HCT116 (cell line): ENCODE data around the gene PXDN. TPM values are rescaled to one million over a fixed set of nuclear protein-coding genes. Genes with fewer than 3 reads are reported as not detected.
A peak's percentile ranks its signal among the peaks of the same experiment; 100 is the strongest.

Experiments used
- ATAC-seq: fragments of 200-7000 bp; cut with Tn5 transposase; 2 replicates; pipeline ENCODE4 v1.9.1; 2020; ENCODE audit warnings: mild to moderate bottlenecking, moderate library complexity
- BruUV-seq: library from RNA; stranded (reverse); fragments of 400-500 nt; replicated peaks from 2 replicates; lab custom pipeline; 2021; lab: Mats Ljungman, UMichigan
- CTCF ChIA-PET: fragments of 300-600 bp; sonication (Branson Sonifier 250); formaldehyde crosslinking; loops from one replicate; lab custom pipeline; 2021; ENCODE audit warnings: antibody characterized with exemption; lab: Charles Lee
- POLR2A ChIA-PET: fragments of 300-600, 350-600 bp; sonication (Branson Sonifier 250); formaldehyde crosslinking; loops from one replicate; lab custom pipeline; 2021; ENCODE audit warnings: antibody characterized with exemption; lab: Charles Lee
- RAD21 ChIA-PET, 2 experiments: fragments of 300-600 bp; sonication (Branson Sonifier 250); formaldehyde crosslinking; loops; one replicate each; lab custom pipeline; 2023; ENCODE audit warnings: low total read pairs in 2 of 2; ENCODE audit not compliant: uncharacterized antibody in 2 of 2, unreplicated experiment in 2 of 2, low non-redundant PET in 1 of 2; lab: Charles Lee
- DNase-seq: peaks from one replicate; pipeline ENCODE4 v3.0.0-alpha.2; 2010; ENCODE audit warnings: low read depth, low spot score
- H2AFZ ChIP-seq: fragments of 200-600 bp; shearing (Covaris generic), sonication (generic); 2 replicates; pipeline ENCODE4 v1.6.1; 2017; ENCODE audit warnings: low read depth, mixed run types, mixed read lengths, antibody characterized with exemption, low read length; ENCODE audit not compliant: poor library complexity, severe bottlenecking
- H3K27ac ChIP-seq: 2 replicates; pipeline ENCODE4 v1.5.1; 2012; ENCODE audit warnings: low read depth, low read length
- H3K27me3 ChIP-seq: fragments of 200-600 bp; sonication (generic); 2 replicates; pipeline ENCODE4 v1.6.1; 2016; ENCODE audit warnings: mixed run types, low read length, mixed read lengths; ENCODE audit not compliant: insufficient read depth
- H3K36me3 ChIP-seq, 2 experiments: fragments of 200-500 bp in 1 of 2; fragments of 200-600 bp in 1 of 2; sonication (Bioruptor generic) in 1 of 2; sonication (generic) in 1 of 2; 2 replicates each; pipeline versions ENCODE4 v1.5.1 to v1.6.1; 2014 to 2016; ENCODE audit warnings: low read length in 2 of 2, inconsistent platforms in 1 of 2, mixed read lengths in 1 of 2, mixed run types in 1 of 2; ENCODE audit not compliant: insufficient read depth in 2 of 2, control insufficient read depth in 1 of 2
- H3K4me1 ChIP-seq, 2 experiments: fragments of 200-600 bp in 1 of 2; sonication (generic) in 1 of 2; 2 replicates each; pipeline versions ENCODE4 v1.5.1 to v1.6.1; 2012 to 2017; ENCODE audit warnings: low read length in 2 of 2, inconsistent platforms in 1 of 2, mild to moderate bottlenecking in 1 of 2, mixed read lengths in 1 of 2, mixed run types in 1 of 2, moderate library complexity in 1 of 2; ENCODE audit not compliant: insufficient read depth in 2 of 2, control insufficient read depth in 1 of 2
- H3K4me2 ChIP-seq: fragments of 200-600 bp; sonication (generic); 2 replicates; pipeline ENCODE4 v1.6.1; 2017; ENCODE audit warnings: mixed run types, low read length, mixed read lengths
- H3K4me3 ChIP-seq, 2 experiments: fragments of 200-600 bp in 1 of 2; sonication (generic) in 1 of 2; replicated peaks in 1 of 2; 2 replicates each; pipeline ENCODE4 v1.5.1; 2011 to 2016; ENCODE audit warnings: low read length in 2 of 2, control low read depth in 1 of 2, low read depth in 1 of 2, mild to moderate bottlenecking in 1 of 2, mixed read lengths in 1 of 2, mixed run types in 1 of 2
- H3K79me2 ChIP-seq: fragments of 200-600 bp; sonication (generic); 2 replicates; pipeline ENCODE4 v1.6.1; 2017; ENCODE audit warnings: mild to moderate bottlenecking, mixed run types, low read length, moderate library complexity, mixed read lengths; ENCODE audit not compliant: insufficient read depth
- H3K9ac ChIP-seq: fragments of 200-600 bp; sonication (generic); 2 replicates; pipeline ENCODE4 v1.6.1; 2016; ENCODE audit warnings: low read length, mixed read lengths
- H3K9me2 ChIP-seq: fragments of 200-600 bp; sonication (generic), shearing (Covaris generic); 2 replicates; pipeline ENCODE4 v1.6.1; 2017; ENCODE audit warnings: mixed run types, mild to moderate bottlenecking, moderate library complexity; ENCODE audit not compliant: insufficient read depth
- H3K9me3 ChIP-seq, 2 experiments: fragments of 200-500 bp in 1 of 2; fragments of 200-600 bp in 1 of 2; sonication (Bioruptor generic) in 1 of 2; sonication (generic) in 1 of 2; 2 replicates each; pipeline ENCODE4 v1.6.1; 2014 to 2017; ENCODE audit warnings: low read length in 2 of 2, mixed read lengths in 2 of 2, inconsistent platforms in 1 of 2, low read depth in 1 of 2, mild to moderate bottlenecking in 1 of 2, mixed run types in 1 of 2, moderate library complexity in 1 of 2; ENCODE audit not compliant: control insufficient read depth in 1 of 2, insufficient read depth in 1 of 2
- H4K20me1 ChIP-seq: fragments of 200-600 bp; sonication (generic), shearing (Covaris generic); 2 replicates; pipeline ENCODE4 v1.6.1; 2017; ENCODE audit warnings: mixed run types, mild to moderate bottlenecking, moderate library complexity; ENCODE audit not compliant: insufficient read depth
- CEBPB ChIP-seq: IDR thresholded peaks from 2 replicates; pipeline ENCODE4 v1.6.1; 2012; ENCODE audit warnings: low read depth
- EZH2phosphoT487 ChIP-seq: fragments of 200-600 bp; IDR thresholded peaks from 2 replicates; pipeline ENCODE4 v1.6.1; 2018; ENCODE audit warnings: antibody characterized with exemption, borderline replicate concordance
- FOSL1 ChIP-seq: IDR thresholded peaks from 2 replicates; pipeline ENCODE4 v1.6.1; 2012; ENCODE audit warnings: low read depth
- JUND ChIP-seq: IDR thresholded peaks from 2 replicates; pipeline ENCODE4 v1.6.1; 2012
- MAX ChIP-seq: IDR thresholded peaks from 2 replicates; pipeline ENCODE4 v1.6.1; 2012
- POLR2A ChIP-seq: IDR thresholded peaks from 2 replicates; pipeline ENCODE4 v1.7.0; 2011; ENCODE audit warnings: borderline replicate concordance; ENCODE audit not compliant: insufficient read depth, insufficient read length; ENCODE audit errors: extremely low read depth
- POLR2AphosphoS5 ChIP-seq: IDR thresholded peaks from 2 replicates; pipeline ENCODE4 v1.6.1; 2011; ENCODE audit warnings: mild to moderate bottlenecking, low read depth, low read length, moderate library complexity
- SP1 ChIP-seq: IDR thresholded peaks from 2 replicates; pipeline ENCODE4 v1.6.1; 2012; ENCODE audit warnings: low read depth
- SRF ChIP-seq: IDR thresholded peaks from 2 replicates; pipeline ENCODE4 v1.6.1; 2012; ENCODE audit warnings: low read depth
- intact Hi-C: fragments of 100-400 bp; cut with micrococcal nuclease; formaldehyde crosslinking; loops from 2 replicates; pipeline ENCODE4 v1.10.0; 2022
- total RNA-seq: library from RNA; stranded (reverse); gene quantifications from one replicate; pipeline ENCODE4 v1.2.1, GENCODE V29; 2021; ENCODE audit not compliant: unreplicated experiment

The PXDN gene
- total RNA-seq, 1 experiment from 2014 or later: 10.7 TPM

GRCh38 chr2:1626271-1626681 is 118.0 kb downstream of the PXDN start:
- no peaks in the 10 kb centered on the region for H3K27me3 ChIP-seq
- no peak overlapping the region for H3K27ac ChIP-seq
- H3K36me3 ChIP-seq: no peaks in the 10 kb centered on the region
- H3K4me3 ChIP-seq: no peak overlapping the region
- DNase-seq (no peak), ATAC-seq (no peak)
- no peaks in the 10 kb centered on the region for H3K9me2 ChIP-seq
- H3K4me1 ChIP-seq: peaks cover 11 to 12% of the 10 kb centered on the region in 2 experiments
- no peak overlapping the region for H3K4me2 ChIP-seq
- POLR2A ChIA-PET: no interaction called here
- H3K79me2 ChIP-seq: no peaks in the 10 kb centered on the region
- H3K9me3 ChIP-seq: 0 out of 4 replicates have a peak, but pooled peaks cover 0 to 3% of the 10 kb centered on the region in 2 experiments
- intact Hi-C loops: no loop called here
- RAD21 ChIA-PET: interaction anchor here in 1 of 2 experiments (1.2 kb wide), 1 partner anchor 32 kb away, joined by 3 read pairs; no protein-coding TSS in a partner anchor
- no TSS peak for BruUV-seq
- H3K9ac ChIP-seq: no peak overlapping the region
- no peaks in the 10 kb centered on the region for H4K20me1 ChIP-seq
- CTCF ChIA-PET: no interaction called here
- no peak for TF ChIP-seq CEBPB
- TF ChIP-seq POLR2AphosphoS5: no peak
- no peak overlapping the region for H2AFZ ChIP-seq

GRCh38 chr2:1625281-1626001 is 118.9 kb downstream of the PXDN start:
- Histone ChIP-seq H3K9me3 (0 out of 4 replicates have a peak, but pooled peaks cover 0 to 3% of the 10 kb centered on the region in 2 experiments), H3K4me1 (peaks cover 11 to 12% of the 10 kb centered on the region in 2 experiments), H3K9me2 (no peaks in the 10 kb centered on the region), H3K4me2 (peak overlapping the region; percentile 63), H3K27me3 (no peaks in the 10 kb centered on the region), H4K20me1 (no peaks in the 10 kb centered on the region), H3K36me3 (no peaks in the 10 kb centered on the region), H3K27ac (peak overlapping the region; percentile 45; the same call in 1 of the 2 replicates), H3K79me2 (no peaks in the 10 kb centered on the region), H3K4me3 (peak overlapping the region; percentile 26 to 27), H2AFZ (peak overlapping the region; percentile 59), H3K9ac (no peak overlapping the region)
- ChIA-PET RAD21 (interaction anchor here in 1 of 2 experiments (1.2 kb wide), 1 partner anchor 32 kb away, joined by 3 read pairs; no protein-coding TSS in a partner anchor), CTCF (interaction anchor here (0.6 kb wide), 1 partner anchor 192 kb away, joined by 3 read pairs; no protein-coding TSS in a partner anchor), POLR2A (interaction anchor here (1.2 kb wide), 1 partner anchor 8 kb away, joined by 3 read pairs; no protein-coding TSS in a partner anchor)
- ATAC-seq (peak; percentile 84), DNase-seq (peak; percentile 24)
- BruUV-seq: no TSS peak
- peak; percentile 49 for TF ChIP-seq JUND
- no peak for TF ChIP-seq EZH2phosphoT487
- TF ChIP-seq SRF: no peak
- peak; percentile 57; the same call in 1 of the 2 replicates for TF ChIP-seq SP1
- no peak for TF ChIP-seq POLR2A
- peak; percentile 57 for TF ChIP-seq FOSL1
- peak; percentile 29; the same call in 1 of the 2 replicates for TF ChIP-seq MAX
- TF ChIP-seq, all 23 proteins: peak for 4
- intact Hi-C loops: no loop called here
